IPS-15b (cell line): ENCODE results near the gene F12.

Source experiments
- H3K27me3 ChIP-seq: one replicate; pipeline ENCODE4 v1.6.1; 2013; ENCODE audit warnings: low read length; ENCODE audit not compliant: control insufficient read depth, insufficient read depth
- H3K36me3 ChIP-seq: one replicate; pipeline ENCODE4 v1.6.1; 2013; ENCODE audit warnings: low read length; ENCODE audit not compliant: control insufficient read depth, insufficient read depth
- H3K4me1 ChIP-seq: one replicate; pipeline ENCODE4 v1.6.1; 2013; ENCODE audit warnings: mild to moderate bottlenecking, low read length; ENCODE audit not compliant: control insufficient read depth, insufficient read depth
- H3K4me3 ChIP-seq: one replicate; pipeline ENCODE4 v1.5.1; 2013; ENCODE audit warnings: low read depth, low read length
- H3K9ac ChIP-seq: one replicate; pipeline ENCODE4 v1.6.1; 2013; ENCODE audit warnings: low read depth, mild to moderate bottlenecking, low read length
- H3K9me3 ChIP-seq: one replicate; pipeline ENCODE4 v1.6.1; 2013; ENCODE audit warnings: mild to moderate bottlenecking, low read length; ENCODE audit not compliant: control insufficient read depth, insufficient read depth

F12 gene

DNA sequence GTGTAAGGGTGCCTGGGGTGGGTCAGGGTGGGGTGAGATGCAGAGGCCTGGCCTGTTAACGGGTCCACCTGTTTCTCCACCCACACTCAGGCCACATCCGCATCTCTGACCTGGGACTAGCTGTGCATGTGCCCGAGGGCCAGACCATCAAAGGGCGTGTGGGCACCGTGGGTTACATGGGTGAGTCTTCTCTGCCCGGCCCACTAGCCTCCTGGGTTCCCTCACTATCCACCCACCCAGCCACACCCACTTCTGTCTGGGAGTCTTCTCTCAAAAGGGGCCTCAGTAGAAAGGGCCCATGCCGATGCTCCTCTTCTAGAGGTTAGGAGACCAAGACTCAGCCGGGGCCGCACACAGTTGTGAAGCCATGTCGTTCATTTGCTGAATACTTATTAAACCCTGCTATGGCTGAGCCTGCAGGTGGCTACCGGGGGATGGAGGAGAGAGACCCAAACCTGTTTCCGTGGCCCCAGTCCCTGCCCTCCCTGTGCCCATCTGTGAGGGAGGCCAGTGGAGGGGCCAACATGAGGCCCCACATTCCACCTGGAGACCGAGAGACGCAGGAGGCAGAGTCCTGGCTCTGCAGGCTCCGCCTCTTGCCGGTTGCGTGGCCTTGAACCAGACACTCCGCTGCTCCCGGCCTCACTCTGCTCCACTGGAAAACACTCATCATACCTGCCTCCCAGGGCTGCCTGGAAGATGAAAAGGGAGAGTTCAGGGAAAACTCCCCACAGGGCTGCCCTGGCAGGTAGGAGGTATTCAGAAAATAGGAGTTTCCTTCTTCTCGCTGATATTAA, 25.8 kb upstream of the F12 start:
- Histone ChIP-seq H3K4me1 (peaks cover 4% of the 10 kb centered on the region), H3K9ac (no peak overlapping the region)

GRCh38 chr5:177434437-177434836, 25.1 kb upstream of the F12 start:
- H3K27me3 ChIP-seq, result no peaks in the 10 kb centered on the region
- peaks cover 3% of the 10 kb centered on the region for H3K4me1 ChIP-seq
- H3K36me3 ChIP-seq, result peaks cover 83% of the 10 kb centered on the region
- H3K9me3 ChIP-seq, result no peaks in the 10 kb centered on the region
- H3K4me3 ChIP-seq, result no peak overlapping the region
- H3K9ac ChIP-seq, result no peak overlapping the region

More for the DNA sequence above, 25.8 kb upstream of the F12 start:
- Histone ChIP-seq H3K9me3 (no peaks in the 10 kb centered on the region), H3K4me3 (no peak overlapping the region), H3K36me3 (peaks cover 81% of the 10 kb centered on the region), H3K27me3 (no peaks in the 10 kb centered on the region)

DNA sequence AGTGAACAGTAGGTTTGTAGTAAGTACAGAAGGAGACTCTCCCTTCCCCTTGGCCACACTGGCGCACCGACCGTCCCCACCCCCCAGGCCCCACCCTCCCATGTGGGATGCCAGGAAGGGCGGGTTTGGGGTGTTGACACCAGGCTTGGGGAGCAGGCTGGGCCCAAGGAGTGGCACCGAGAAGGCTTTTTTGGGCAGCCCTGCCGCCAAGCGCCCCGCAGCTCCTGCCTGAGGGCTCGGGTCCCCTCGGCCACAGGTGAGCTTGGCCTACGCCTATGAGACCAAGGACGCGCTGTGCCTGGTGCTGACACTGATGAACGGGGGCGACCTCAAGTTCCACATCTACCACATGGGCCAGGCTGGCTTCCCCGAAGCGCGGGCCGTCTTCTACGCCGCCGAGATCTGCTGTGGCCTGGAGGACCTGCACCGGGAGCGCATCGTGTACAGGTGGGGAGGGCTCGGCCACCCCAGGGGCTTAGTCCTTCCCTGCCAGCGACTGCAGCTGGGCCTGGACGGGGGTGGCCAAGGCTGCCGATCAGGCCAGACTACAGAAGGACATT, 24.4 kb upstream of the F12 start:
- H3K4me3 ChIP-seq, result no peak overlapping the region
- no peaks in the 10 kb centered on the region for H3K27me3 ChIP-seq
- H3K36me3 ChIP-seq, result peaks cover 83% of the 10 kb centered on the region
- H3K4me1 ChIP-seq, result peaks cover 6% of the 10 kb centered on the region
- no peaks in the 10 kb centered on the region for H3K9me3 ChIP-seq
- no peak overlapping the region for H3K9ac ChIP-seq

- Histone ChIP-seq H3K4me1 (peaks cover 6% of the 10 kb centered on the region), H3K36me3 (peaks cover 78% of the 10 kb centered on the region), H3K9ac (no peak overlapping the region), H3K27me3 (no peaks in the 10 kb centered on the region), H3K4me3 (no peak overlapping the region), H3K9me3 (no peaks in the 10 kb centered on the region)
Observed at GRCh38 chr5:177432839-177433657, 23.7 kb upstream of the F12 start.

DNA sequence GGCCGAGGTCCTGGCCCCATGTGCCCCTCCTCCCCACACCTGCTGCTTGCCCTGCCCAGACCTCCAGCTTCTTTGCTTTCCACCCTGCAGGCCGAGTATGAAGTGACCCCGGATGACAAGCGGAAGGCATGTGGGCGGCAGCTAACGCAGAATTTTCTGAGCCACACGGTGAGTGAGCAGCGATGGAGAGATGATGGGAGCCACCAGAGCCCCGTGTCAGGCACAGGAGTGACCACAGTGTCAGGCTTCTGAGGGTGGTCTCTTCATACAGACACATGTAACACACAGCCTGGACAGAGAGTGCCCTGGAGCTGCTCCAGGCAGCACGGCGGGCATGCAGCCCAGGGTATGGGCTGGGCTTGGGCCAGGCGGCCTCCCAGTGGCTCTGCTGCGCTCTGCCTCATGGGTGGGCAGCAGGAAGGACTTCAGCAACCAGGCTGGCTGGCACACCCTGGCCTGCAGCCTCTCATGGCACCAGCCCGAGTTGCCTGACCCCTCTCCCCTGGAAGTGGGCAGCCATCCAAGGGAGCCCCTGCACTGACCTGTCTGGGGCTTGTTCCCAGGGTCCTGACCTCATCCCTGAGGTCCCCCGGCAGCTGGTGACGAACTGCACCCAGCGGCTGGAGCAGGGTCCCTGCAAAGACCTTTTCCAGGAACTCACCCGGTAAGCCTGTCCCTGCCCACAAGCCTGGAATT, 22.9 kb upstream of the F12 start:
- Histone ChIP-seq H3K36me3 (peaks cover 72% of the 10 kb centered on the region), H3K4me3 (no peak overlapping the region), H3K9me3 (no peaks in the 10 kb centered on the region), H3K27me3 (no peaks in the 10 kb centered on the region), H3K4me1 (peaks cover 12% of the 10 kb centered on the region), H3K9ac (no peak overlapping the region)

- Histone ChIP-seq H3K36me3 (peaks cover 67% of the 10 kb centered on the region), H3K27me3 (no peaks in the 10 kb centered on the region), H3K4me3 (no peak overlapping the region), H3K4me1 (peaks cover 13% of the 10 kb centered on the region), H3K9ac (no peak overlapping the region), H3K9me3 (no peaks in the 10 kb centered on the region)
Observed at GRCh38 chr5:177431317-177432142, 22.2 kb upstream of the F12 start.

GRCh38 chr5:177430972-177431316, 21.6 kb upstream of the F12 start:
- H3K4me3 ChIP-seq, result no peak overlapping the region
- H3K9ac ChIP-seq, result no peak overlapping the region

DNA sequence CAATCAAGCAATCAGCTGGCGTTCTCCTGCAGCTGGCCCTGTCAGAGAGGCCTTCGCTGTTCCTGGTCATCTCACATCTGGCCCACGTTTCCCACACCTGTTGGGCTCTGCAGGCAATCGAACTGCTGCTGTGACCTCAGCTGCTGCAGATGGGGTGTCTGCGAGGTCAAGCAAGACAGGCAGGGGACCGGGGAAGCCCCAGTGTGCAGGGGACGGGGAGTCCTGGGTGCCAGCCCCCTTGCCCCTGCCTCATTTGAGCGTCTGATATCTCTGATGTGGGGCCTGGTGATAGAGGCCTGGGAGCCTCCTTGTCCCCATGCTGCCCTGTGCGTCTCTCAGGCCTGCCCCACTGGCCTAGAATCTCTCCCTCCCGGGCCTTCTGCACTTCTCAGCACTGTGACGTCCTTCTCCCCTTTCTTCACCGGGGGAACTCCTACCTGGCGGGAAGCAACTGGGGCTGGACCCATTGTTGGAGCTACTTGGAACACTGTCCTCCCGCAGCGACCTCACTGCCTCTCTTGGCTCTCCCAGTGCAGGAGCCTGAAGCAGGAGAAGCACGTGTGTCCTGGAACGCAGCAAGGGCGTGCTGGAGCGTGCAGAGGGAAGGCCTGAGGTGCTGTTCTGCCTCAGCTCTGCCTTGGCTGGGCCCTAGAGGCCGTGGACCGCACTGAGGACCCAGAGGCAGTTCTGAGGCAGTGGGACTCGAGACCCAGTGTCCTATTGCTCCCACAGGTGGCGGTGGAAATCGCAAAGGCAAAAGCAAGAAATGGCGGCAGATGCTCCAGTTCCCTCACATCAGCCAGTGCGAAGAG, 21.0 kb upstream of the F12 start:
- H3K9me3 ChIP-seq, result no peaks in the 10 kb centered on the region
- H3K36me3 ChIP-seq, result peaks cover 56% of the 10 kb centered on the region
- no peak overlapping the region for H3K4me3 ChIP-seq
- no peak overlapping the region for H3K9ac ChIP-seq
- no peaks in the 10 kb centered on the region for H3K27me3 ChIP-seq
- peaks cover 17% of the 10 kb centered on the region for H3K4me1 ChIP-seq

More at GRCh38 chr5:177430972-177431316, 21.6 kb upstream of the F12 start:
- peaks cover 13% of the 10 kb centered on the region for H3K4me1 ChIP-seq
- no peaks in the 10 kb centered on the region for H3K27me3 ChIP-seq
- H3K9me3 ChIP-seq, result no peaks in the 10 kb centered on the region
- H3K36me3 ChIP-seq, result peaks cover 61% of the 10 kb centered on the region

DNA sequence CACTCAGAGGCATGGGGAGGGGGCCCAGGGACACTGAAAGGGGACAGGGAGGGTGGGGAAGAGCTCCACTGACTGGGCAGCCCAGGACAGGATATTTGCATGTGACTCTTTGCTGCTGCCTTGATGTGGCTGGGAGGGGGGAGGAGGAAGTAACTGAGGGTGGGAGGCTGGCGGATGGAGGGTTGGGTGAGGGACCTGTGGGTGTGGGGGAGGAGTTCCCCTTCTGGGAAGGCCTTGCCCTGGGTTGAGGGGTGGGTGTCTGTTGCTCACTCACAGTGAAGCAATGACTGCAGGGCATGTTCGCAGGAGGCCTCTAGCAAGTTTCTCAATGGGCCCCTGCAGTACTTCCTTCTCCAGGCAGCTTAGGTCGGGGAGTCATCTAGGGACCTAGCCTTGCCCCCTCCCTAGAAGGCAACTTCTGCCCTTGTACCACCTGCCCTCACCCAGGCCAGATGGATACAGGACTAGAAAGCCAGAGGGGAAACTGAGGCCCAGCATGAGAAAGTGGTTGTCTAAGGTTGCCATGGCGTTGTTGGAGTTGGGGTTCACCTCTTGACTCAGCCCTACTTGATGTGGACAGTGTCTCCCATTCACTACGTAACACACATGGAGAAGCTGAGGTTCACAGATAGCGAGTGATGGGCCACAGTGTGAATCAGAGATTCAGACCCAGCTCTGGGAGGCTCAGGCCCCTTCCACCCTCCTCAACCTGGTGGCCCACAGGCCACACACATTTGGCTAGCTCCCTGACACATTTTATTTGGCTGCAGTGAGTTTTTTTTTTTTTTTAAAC, 20.1 kb upstream of the F12 start:
- no peaks in the 10 kb centered on the region for H3K27me3 ChIP-seq
- H3K4me3 ChIP-seq, result no peak overlapping the region
- peaks cover 46% of the 10 kb centered on the region for H3K36me3 ChIP-seq
- H3K9ac ChIP-seq, result no peak overlapping the region
- peaks cover 19% of the 10 kb centered on the region for H3K4me1 ChIP-seq
- no peaks in the 10 kb centered on the region for H3K9me3 ChIP-seq
